AG10803 (cell line): ENCODE data around the gene DOCK1.

Experiments
- DNase-seq: peaks from one replicate; pipeline ENCODE4 v3.0.0; 2010; ENCODE audit warnings: low read depth
- H3K4me3 ChIP-seq: 2 replicates; pipeline ENCODE4 v1.5.1; 2011; ENCODE audit warnings: mild to moderate bottlenecking, low read length, control low read depth
- TF ChIP-seq, protein P1 (sequence below): conservative IDR thresholded peaks from 2 replicates; pipeline ENCODE4 v1.5.1; 2011; ENCODE audit warnings: mild to moderate bottlenecking, low read length, control low read depth, inconsistent platforms

DOCK1 gene

DNA sequence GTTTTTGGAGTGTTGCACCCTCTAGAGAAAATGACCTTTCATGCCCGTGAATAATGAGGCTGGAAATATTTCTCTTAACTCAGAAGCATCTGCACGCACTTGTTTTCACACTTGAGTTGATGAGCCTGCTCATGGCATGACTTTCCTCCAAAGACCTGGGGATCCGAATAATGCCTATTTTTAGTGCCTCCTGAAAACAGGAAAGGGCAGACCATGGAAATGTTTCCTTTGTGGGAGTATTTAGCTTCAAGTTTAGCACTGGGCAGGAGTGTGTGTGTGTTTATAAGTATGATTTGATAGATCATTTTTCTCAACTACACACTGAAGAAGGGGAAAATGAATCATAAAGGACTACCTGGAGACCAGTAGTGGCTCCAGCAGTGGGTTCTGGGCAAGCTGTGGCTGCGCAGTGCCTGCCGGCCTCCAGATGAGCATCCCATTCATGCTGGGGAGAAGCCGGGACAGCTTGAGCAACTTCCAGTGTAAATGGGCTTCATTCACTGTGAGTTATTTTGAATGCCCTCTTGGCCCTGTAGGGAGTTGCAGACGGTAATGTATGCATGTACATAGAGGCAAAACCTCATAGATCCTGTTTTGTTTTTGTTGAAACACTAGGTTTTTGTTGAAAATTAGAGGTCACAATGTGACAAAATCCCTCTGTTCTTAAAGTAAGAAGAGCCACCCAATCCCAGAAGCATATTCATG, 408.9 kb downstream of the DOCK1 start:
- DNase-seq = no peak
- TF ChIP-seq, protein P1, sequence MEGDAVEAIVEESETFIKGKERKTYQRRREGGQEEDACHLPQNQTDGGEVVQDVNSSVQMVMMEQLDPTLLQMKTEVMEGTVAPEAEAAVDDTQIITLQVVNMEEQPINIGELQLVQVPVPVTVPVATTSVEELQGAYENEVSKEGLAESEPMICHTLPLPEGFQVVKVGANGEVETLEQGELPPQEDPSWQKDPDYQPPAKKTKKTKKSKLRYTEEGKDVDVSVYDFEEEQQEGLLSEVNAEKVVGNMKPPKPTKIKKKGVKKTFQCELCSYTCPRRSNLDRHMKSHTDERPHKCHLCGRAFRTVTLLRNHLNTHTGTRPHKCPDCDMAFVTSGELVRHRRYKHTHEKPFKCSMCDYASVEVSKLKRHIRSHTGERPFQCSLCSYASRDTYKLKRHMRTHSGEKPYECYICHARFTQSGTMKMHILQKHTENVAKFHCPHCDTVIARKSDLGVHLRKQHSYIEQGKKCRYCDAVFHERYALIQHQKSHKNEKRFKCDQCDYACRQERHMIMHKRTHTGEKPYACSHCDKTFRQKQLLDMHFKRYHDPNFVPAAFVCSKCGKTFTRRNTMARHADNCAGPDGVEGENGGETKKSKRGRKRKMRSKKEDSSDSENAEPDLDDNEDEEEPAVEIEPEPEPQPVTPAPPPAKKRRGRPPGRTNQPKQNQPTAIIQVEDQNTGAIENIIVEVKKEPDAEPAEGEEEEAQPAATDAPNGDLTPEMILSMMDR = no peak
- H3K4me3 ChIP-seq = no peak overlapping the region

GRCh38 chr10:127314797-127315196, 409.6 kb downstream of the DOCK1 start:
- no peak overlapping the region for H3K4me3 ChIP-seq
- DNase-seq = no peak
- TF ChIP-seq, protein P1 = no peak

GRCh38 chr10:127315888-127316287, 410.7 kb downstream of the DOCK1 start:
- DNase-seq = no peak
- no peak overlapping the region for H3K4me3 ChIP-seq
- TF ChIP-seq, protein P1 = no peak

DNA sequence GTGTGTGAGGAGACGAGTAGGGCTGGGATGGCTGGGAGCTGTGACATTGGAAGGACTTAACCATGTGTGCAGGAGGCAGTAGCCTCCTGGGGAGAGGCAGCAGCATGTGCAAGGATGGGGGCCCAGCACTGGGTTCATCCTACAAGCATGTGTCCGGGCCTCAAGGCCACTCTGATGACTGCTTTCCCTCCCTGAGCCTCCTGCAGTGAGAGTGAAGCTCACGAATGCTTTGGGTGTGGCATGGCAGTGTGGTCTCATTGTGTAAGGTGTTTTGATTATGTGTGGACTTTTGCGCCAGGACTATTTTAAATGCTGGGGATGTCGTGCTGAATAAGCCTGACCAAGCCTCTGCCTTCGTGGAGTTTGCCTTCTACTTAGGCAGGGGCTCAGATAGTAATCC, 413.2 kb downstream of the DOCK1 start:
- no peak overlapping the region for H3K4me3 ChIP-seq
- no peak for DNase-seq
- TF ChIP-seq, protein P1 = no peak

GRCh38 chr10:127319271-127319670, 414.0 kb downstream of the DOCK1 start:
- TF ChIP-seq, protein P1 = no peak
- DNase-seq = no peak
- no peak overlapping the region for H3K4me3 ChIP-seq

DNA sequence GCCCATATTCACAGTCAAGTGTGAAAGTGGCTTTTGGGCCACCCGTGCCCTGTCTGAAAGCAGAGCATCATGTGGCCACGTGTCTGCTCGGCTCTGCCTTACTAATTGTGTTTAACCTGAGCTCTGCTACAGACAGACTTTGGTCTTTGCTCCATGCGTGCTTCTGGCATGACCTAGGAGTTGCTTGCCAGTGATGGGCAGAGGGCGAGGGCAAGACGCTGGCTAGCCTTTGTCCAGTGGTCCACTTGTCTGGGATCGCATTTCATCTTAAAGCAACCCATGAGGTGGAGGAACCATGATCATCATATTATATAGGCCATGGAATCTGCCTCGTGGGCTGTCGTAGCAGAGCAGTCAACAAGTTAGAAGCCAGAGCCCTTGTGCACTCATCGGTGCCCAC, 414.5 kb downstream of the DOCK1 start:
- DNase-seq = no peak
- no peak overlapping the region for H3K4me3 ChIP-seq
- TF ChIP-seq, protein P1 = no peak

- H3K4me3 ChIP-seq = no peak overlapping the region
- TF ChIP-seq, protein P1 = no peak
- DNase-seq = peak; percentile 85
Measured at GRCh38 chr10:127320176-127320575, 414.9 kb downstream of the DOCK1 start.
